HG03139 (cell line): ENCODE results near the gene AEBP2.
"Not testable (repeated sequence)": the region's sequence is repeated elsewhere in the genome, so short reads cannot be mapped to it uniquely, and the experiment has no call there.

Source experiments
- ATAC-seq: cut with Tn5 transposase; IDR thresholded peaks from one replicate; pipeline ENCODE4 v1.9.1; 2021; ENCODE audit not compliant: unreplicated experiment

The AEBP2 gene

GRCh38 chr12:19451196-19451595, 11.9 kb downstream of the AEBP2 start:
- ATAC-seq, result no peak

DNA sequence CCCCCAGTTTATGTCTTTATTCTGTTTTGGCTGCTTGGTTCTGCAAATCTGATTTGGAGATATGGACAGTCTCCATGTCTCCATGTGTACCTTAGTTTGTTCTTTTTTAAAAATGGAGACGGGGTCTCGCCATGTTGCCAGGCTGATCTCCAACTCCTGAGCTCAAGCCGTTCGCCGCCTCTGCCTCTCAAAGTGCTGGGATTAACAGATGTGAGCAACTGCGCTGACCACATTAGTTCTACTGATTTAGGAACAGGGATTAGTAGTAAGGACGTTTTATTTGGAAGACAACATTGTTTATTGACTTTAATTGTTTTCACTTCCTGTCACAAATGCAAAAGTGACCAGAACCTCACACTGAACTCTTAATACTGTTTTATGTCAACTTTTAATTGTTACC, 14.7 kb downstream of the AEBP2 start:
- no peak for ATAC-seq

DNA sequence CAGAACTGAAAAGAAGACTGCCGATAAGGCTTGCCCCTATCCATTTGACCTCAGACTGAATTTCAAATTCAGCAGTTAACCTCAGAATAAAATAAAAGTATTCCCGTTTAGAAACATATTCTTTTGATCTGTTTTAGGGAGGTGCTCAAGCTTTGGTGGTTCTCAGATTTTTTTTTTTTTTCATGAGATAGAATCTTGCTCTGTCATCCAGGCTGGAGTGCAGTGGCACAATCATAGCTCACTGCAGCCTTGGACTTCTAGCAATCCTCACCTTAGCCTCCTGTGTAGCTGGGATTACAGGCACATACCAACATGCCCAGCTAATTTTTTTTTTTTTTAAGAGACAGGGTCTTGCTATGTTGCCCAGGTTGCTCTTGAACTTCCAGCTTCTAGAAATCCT, 15.5 kb downstream of the AEBP2 start:
- no peak for ATAC-seq

DNA sequence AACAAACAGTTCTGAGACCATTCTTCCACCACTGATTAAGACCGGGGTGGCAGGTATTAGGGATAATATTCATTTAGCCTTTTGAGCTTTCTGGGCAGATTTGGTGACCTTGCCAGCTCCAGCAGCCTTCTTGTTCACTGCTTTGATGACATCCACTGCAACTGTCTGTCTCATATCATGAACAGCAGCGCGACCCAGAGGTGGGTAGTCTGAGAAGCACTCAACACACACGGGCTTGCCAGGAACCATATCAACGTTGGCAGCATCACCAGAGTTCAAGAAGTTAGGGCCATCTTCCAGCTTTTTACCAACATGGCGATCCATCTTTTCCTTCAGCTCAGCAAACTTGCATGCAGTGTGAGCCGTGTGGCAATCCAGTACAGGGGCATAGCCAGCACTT, 16.9 kb downstream of the AEBP2 start:
- ATAC-seq, result no peak

GRCh38 chr12:19457561-19457960, 18.3 kb downstream of the AEBP2 start:
- ATAC-seq, result no peak

DNA sequence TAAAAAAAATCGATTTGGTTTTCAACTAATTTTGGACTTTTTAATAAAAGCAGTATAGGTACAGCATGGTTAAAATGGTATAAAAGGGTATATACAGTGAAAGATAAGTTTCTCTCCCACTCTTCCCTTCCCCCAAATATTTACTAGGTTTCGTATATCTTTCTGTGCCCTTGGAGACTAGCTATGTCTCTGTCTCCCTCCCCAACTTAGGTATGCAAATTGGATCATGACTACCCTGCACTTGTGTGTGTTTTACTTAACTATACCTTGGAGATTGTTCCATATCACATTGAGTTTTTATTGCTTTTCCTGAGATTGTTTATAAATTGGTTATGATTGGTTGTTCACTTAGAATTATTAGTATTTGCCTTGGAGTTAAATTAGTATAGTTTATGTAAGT, 19.4 kb downstream of the AEBP2 start:
- no peak for ATAC-seq

DNA sequence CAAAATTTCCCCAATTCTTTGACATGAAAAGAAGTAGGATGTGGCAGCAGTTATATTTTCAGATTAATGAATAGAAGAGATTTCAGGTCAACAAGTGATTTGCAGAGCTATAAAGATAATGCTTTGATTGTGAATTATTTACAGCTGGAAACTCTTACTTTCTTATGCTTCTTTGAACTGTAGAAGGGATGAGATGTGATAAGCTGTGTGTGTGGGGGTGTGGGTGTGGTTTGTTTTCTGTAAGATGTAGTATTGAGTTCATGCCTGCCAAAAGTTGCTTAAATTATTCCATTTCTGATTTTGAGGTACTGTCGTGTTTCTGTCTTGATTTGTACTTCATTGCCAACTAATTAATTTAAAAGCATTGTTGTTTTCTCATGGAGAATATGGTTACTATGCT, 22.7 kb downstream of the AEBP2 start:
- no peak for ATAC-seq

DNA sequence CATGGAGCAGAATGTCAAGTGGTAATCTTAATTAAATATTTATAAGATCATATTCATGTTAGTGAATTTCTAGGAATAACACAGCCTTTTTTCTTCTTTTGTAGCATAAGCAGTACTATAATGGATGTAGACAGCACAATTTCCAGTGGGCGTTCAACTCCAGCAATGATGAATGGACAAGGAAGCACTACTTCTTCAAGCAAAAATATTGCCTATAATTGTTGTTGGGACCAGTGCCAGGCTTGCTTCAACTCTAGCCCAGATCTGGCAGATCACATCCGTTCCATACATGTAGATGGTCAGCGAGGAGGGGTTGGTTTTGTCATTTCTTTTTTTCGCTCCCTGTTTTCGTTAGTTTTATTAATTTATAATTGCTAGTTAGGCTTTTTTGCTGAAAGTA, 23.1 kb downstream of the AEBP2 start:
- ATAC-seq, result no peak

- ATAC-seq, result no peak
Observed at GRCh38 chr12:19464192-19464580, 24.9 kb downstream of the AEBP2 start.

- ATAC-seq, result no peak
Observed at GRCh38 chr12:19465711-19466110, 26.4 kb downstream of the AEBP2 start.

DNA sequence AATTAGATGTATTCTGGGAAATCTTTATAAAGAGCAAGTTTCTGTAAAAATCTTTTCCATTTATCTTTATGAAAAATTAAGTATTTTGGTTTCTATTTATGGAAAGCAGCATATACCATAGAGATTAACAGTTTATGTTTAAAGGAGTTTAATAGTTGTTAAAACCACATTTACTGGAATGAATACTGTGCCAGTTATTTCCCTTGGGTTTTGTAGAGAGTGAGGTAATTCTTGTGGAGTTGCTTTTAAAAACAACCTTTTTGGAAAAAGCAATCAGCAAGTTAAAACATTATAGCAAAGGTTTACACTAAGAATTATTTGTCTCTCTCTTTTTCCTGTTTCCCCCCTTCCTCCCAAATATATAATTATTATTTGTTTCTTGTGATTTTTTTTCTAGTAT, 34.9 kb downstream of the AEBP2 start:
- no peak for ATAC-seq

DNA sequence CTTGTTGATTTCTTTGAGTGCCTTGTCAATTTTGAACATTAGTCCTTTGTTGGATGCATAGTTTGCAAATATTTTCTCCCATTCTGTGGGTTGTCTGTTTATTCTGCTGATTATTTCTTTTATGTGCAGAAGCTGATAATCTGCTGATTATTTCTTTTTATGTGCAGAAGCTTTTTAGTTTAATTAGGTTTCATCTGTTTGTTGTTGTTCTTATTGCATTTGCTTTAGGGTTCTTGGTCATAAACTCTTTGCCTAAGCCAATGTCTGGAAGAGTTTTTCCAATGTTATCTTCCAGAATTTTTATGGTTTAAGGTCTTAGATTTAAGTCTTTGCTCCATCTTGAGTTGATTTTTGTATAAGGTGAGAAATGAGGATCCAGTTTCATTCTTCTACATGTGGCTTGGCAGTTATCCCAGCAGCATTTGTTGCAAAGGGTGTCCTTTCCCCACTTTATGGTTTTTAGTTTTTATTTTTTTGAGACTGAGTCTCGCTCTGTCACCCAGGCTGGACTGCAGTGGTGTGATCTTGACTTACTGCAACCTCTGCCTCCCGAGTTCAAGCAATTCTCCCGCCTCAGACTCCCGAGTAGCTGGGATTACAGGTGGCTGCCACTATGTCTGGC, 36.7 kb downstream of the AEBP2 start:
- not testable (repeated sequence) for ATAC-seq

GRCh38 chr12:19477071-19477470, 37.8 kb downstream of the AEBP2 start:
- ATAC-seq, result no peak

DNA sequence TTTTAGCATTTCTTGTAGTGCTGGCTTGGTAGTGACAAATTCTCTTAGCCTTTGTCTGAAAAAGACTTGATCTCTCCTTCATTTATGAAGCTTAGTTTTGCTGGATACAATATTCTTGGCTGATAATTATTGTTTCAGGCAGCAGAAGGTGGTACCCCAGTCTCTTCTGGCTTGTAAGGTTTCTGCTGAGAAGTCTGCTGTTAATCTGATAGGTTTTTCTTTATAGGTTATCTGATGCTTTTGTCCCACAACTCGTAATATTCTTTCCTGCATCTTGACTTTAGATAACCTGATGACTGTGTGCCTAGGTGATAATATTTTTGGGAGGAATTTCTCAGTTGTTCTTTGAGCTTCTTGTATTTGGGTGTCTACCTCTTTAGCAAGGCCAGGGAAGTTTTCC, 41.2 kb downstream of the AEBP2 start:
- ATAC-seq, result no peak

DNA sequence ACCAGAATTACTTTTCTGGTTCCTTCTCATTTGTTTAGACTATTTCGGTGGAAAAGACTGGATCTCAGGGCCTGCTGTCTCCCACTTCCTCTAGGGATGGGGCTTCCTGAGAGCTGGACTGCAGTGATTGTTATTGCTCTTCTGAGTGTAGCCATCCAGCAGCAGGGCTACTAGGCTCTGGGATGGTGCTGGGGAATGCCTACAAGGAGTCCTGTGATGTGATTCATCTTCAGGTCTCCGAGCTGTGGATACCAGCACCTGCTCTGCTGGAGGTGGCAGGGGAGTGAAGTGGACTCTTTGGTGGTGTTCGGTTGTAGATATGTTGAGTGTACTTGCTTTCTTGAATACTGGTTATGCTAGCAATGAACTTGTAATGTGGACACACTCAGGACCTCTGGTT, 42.7 kb downstream of the AEBP2 start:
- no peak for ATAC-seq

DNA sequence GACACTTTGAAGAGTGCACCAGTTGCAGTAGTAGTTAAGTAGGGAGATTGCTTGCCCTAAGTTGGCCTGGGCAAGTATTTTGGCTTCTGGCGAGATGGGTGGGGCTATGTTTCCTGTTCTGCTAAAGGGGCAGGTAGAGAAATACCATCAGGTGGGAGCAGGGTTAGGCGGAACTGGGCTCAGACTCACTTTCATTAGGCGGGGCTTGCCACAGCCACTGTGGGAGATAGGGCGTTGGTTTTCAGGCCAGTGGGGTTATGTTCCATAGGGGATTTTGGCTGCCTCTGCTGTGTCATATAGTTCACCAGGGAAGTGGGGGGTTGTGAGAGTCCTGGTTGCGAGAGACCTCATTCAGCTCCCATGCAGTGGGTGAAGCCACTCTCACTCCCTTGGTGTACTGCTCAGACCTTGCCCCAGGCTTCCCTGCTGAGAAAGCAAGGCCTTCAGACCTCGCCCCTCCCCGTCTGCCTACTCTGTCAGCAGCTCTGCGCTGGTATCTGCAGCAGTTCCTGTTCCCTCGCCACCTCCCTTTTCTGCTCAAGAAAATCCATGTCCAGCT, 43.3 kb downstream of the AEBP2 start:
- ATAC-seq, result peak; percentile 64

DNA sequence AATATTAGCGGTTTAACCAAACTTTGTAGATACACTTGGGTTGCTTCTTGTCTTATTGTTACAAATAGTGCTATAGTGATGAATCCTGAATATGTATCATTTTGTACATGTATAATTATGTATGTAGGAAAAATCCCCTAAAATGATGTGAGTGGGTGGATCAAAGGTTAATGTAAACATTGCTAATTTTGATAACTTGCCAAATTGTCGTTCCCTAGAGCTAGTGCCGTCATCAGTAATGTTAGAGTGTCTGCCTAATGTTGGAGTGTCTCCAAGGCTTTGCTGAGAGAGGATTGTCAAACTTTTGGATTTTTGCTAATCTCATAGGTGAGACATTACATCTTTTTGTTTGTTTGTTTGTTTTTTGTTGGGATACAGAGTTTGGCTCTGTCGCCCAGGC, 44.4 kb downstream of the AEBP2 start:
- ATAC-seq, result no peak

DNA sequence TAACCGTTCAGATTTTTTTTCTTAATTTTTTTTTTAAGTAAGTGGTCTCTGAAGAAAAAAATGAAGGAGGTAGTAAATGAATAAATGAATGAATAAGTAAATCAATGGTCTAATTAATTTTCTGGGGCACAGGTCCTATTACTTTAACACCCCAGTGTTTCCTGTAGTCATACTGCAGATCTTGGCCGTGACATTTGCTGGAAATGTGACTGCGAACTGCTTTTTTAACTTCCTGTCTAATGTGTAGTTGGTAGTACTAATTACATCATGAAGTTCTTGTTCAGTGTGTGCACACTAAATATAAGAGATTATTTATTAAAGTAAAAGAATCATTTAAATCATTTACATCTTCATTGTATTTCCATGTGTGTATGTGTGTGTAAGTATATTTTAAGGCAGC, 45.4 kb downstream of the AEBP2 start:
- ATAC-seq, result no peak

DNA sequence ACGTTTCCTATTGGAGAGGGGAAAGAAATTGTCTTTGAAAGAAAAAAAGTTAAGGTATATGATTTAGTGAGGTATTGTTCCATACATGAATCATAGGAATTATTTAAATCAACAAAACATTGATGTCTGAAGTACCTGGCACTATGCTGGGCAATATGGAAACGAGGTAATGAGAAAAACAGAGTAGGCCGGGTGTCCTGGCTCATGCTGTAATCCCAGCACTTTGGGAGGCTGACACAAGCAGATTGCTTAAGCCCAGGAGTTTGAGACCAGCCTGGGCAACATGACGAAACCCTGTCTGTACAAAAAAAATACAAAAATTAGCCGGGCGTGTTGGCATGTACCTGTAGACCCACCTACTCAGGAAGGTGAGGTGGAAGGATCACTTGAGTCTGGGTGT, 45.9 kb downstream of the AEBP2 start:
- ATAC-seq, result no peak

DNA sequence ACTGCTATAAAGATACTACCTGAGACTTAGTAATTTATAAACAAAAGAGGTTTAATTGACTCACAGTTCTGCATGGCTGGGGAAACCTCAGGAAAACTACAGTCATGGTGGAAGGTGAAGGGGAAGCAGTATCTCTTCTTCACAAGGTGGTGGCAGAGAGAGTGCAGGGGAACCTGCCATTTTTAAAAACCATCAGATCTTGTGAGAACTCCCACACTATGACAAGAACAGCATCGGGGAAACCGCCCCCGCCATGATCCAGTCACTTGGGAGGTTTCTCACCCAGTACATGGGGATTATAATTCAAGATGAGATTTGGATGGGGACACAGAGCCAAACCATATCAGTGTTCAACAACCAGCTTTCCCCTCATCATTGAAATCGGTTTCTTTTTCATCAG, 49.9 kb downstream of the AEBP2 start:
- no peak for ATAC-seq

DNA sequence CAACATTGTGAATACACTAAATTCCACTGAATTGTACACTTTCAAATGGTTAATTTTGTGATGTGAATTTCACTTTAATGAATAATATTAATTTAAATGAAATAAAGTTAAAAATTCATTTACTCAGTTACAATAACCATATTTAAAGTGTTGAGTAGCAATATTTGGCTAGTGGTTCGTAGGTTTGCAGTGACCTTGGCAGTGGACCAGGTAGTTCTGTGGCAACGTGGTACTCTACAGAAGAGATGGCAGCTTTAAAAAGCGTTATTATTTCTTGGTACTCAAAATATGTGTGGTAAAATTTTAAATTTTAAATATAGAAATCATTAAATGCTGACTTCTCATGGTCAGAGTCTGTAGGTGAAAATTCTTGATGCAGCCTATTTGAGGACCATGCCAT, 51.6 kb downstream of the AEBP2 start:
- ATAC-seq, result no peak

DNA sequence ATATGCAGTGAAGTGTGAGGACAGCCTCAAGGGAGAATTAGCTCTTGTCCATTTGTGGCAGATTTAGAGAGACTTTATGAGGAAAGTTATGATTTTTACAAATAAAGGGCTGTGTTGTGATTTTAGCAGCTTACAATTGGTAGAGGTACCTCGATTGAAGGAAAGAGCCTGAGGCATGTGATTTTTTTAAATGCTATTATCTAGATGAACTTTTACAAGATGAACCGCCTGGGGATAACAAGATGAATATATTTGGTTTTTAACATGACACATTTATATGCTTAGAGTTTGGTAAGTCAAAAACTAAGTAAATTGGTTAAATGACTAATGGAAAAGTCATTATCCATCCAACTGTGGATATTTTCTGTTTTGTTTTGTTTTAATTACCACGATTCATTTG, 52.6 kb downstream of the AEBP2 start:
- ATAC-seq, result no peak

- ATAC-seq, result no peak
Observed at GRCh38 chr12:19496219-19496878, 57.1 kb downstream of the AEBP2 start.
